ENCODE results near the gene MAP4K5.

GRCh38 chr14:50453869-50454268, 78.5 kb downstream of the MAP4K5 start:
- TF ChIP-seq USF2 (IDR thresholded peaks at IDR 0.05; ENCODE audit: low read depth, low read length) (no peak), POLR2A (IDR thresholded peaks at IDR 0.05; ENCODE audit: low read depth, low read length) (no peak), CTCF (conservative IDR thresholded peaks at IDR 0.05; ENCODE audit: low read depth, low read length) (no peak)

All from IMR-90 (cell line).